K562 (cell line): ENCODE results near the gene TBC1D7. TPM values are rescaled to one million over a fixed set of nuclear protein-coding genes. Genes with fewer than 3 reads are reported as not detected.

Experiments used
- CSDE1 ChIP-seq, 2 experiments: fragments of 450-650 bp; IDR thresholded peaks; 2 replicates each; pipeline ENCODE4 v1.6.1; 2016; ENCODE audit warnings: mild to moderate bottlenecking in 1 of 2
- ESRRA ChIP-seq: fragments of 450-650 bp; IDR thresholded peaks from 2 replicates; pipeline ENCODE4 v1.6.1; 2014; ENCODE audit warnings: low read depth, mild to moderate bottlenecking, moderate library complexity, borderline replicate concordance
- FOXJ3 ChIP-seq: sonication (generic); formaldehyde crosslinking; IDR thresholded peaks from 2 replicates; pipeline ENCODE4 v1.4.0; 2020; ENCODE audit warnings: mild to moderate bottlenecking, missing genetic modification reagents
- MAZ ChIP-seq, 2 experiments: fragments of 450-650 bp in 1 of 2; sonication (generic) in 1 of 2; formaldehyde crosslinking; IDR thresholded peaks in 1 of 2; conservative IDR thresholded peaks in 1 of 2; 2 replicates each; pipeline versions ENCODE4 v1.4.0 to v1.5.0; 2020; ENCODE audit warnings: mild to moderate bottlenecking in 1 of 2, missing genetic modification reagents in 1 of 2
- MEIS2 ChIP-seq: fragments of 450-650 bp; IDR thresholded peaks from 2 replicates; pipeline ENCODE4 v1.6.1; 2014; ENCODE audit warnings: mild to moderate bottlenecking; ENCODE audit not compliant: partially characterized antibody
- MGA ChIP-seq: fragments of 450-650 bp; IDR thresholded peaks from 2 replicates; pipeline ENCODE4 v1.6.1; 2016; ENCODE audit warnings: mild to moderate bottlenecking, moderate library complexity
- STAG1 ChIP-seq: sonication (generic); formaldehyde crosslinking; IDR thresholded peaks from 2 replicates; pipeline ENCODE4 v1.5.0; 2020; ENCODE audit warnings: missing genetic modification reagents, borderline replicate concordance
- polyA plus RNA-seq, 8 experiments: library from polyadenylated mRNA; depleted of rRNA in 4 of 8; stranded (reverse) in 5 of 8; unstranded in 3 of 8; fragments of >200 nt; fragmentation: Nextera tagmentation in 2 of 8; fragmentation: Illumina TruSeq in 1 of 8; extraction: Ambion mirVana in 2 of 8; extraction: Trizol in 1 of 8; gene quantifications; 2 replicates each; pipeline versions ENCODE4 v1.2.1 to v1.2.3, GENCODE V29; 2011 to 2014; ENCODE audit warnings: inconsistent platforms in 1 of 8, missing spikeins in 1 of 8
- total RNA-seq, 7 experiments: library from RNA; depleted of rRNA in 6 of 7; stranded (reverse); fragments of >200 nt in 6 of 7; fragmentation: Illumina TruSeq in 2 of 7; extraction: Trizol in 2 of 7; gene quantifications; 2 replicates each; pipeline versions ENCODE4 v1.2.1 to v1.2.3, GENCODE V29; 2011 to 2021; ENCODE audit warnings: low replicate concordance in 1 of 7

TBC1D7 gene
- total and polyA plus RNA-seq, 9 of the 15 experiments (the other 6 are each of a cell fraction or from before 2014, with no cell fraction given), result 49.4 to 107 (median 61.1) TPM

DNA sequence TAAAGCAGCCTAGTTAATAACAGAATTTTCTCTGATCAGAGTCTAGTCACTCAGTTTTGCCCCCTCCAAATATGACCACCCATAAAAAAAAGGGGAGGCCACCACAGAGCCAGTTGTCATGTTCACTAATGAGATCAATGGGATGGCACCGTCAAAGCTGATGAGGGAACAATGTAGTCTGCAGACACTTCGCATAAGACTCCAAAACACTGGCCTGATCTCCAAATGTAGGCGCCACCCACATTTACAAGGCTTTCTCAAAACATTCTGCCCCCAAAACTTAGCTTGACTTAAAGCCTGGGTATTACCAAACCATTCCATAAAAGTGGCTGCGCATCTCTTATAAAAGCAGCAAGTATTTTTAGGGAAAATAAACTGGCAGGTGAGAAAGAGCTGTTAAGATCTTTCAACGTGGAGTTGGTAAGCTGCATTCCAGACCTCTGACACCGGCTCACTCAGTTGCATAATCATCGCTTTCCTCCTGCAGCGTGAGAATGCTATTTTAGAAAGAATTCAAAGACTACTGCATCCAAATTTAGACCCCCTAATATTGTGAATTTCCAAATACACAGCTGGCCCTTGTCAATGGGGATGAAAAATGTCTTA lies 59.3 kb downstream of the TBC1D7 start (continued):
- TF ChIP-seq MGA (no peak), STAG1 (no peak), MAZ (CRISPR knock-in tag; conservative IDR thresholded peaks at IDR 0.05 in 1 of 2, IDR thresholded peaks at IDR 0.05 in 1 of 2) (no peak), ESRRA (no peak), CSDE1 (IDR thresholded peaks at IDR 0.05) (no peak), MEIS2 (peak; percentile 7), FOXJ3 (CRISPR knock-in tag) (no peak)
- TF ChIP-seq, all 486 proteins: peak for 11
